Measurements from ENCODE around the gene PLCH1.

GRCh38 chr3:155757577-155757976 lies 12.7 kb upstream of the PLCH1 start:
- TF ChIP-seq CTCF (IDR thresholded peaks at IDR 0.05) (no peak), EZH2 (IDR thresholded peaks at IDR 0.05; ENCODE audit: borderline replicate concordance, insufficient read depth, low read depth, low read length, poor library complexity, severe bottlenecking) (no peak)

All from B cell (primary cell).